Activated naive CD4-positive, alpha-beta T cell treated with anti-CD3 and anti-CD28 coated beads for 36 hours (primary cell): Measurements from ENCODE around the gene MISFA. TPM values are rescaled to one million over a fixed set of nuclear protein-coding genes. Genes with fewer than 3 reads are reported as not detected.
A peak's percentile ranks its signal among the peaks of the same experiment; 100 is the strongest.
"Not testable (repeated sequence)": the region's sequence is repeated elsewhere in the genome, so short reads cannot be mapped to it uniquely, and the experiment has no call there.

Source experiments
- CTCF ChIA-PET: fragments of 350-600 bp; sonication (Branson Sonifier 250); formaldehyde crosslinking; loops from one replicate; lab custom pipeline; 2021; ENCODE audit warnings: antibody characterized with exemption; lab: Charles Lee
- DNase-seq: peaks from one replicate; pipeline ENCODE4 v3.0.0-alpha.2; 2020
- H3K27ac Mint-ChIP-seq: one replicate; pipeline ENCODE4 v1.8.0; 2021; ENCODE audit warnings: mild to moderate bottlenecking, mixed read lengths
- H3K27me3 Mint-ChIP-seq: one replicate; pipeline ENCODE4 v1.8.0; 2021; ENCODE audit warnings: low read depth, mixed read lengths
- H3K36me3 Mint-ChIP-seq: one replicate; pipeline ENCODE4 v1.8.0; 2021; ENCODE audit warnings: low read depth, mixed read lengths
- H3K4me1 Mint-ChIP-seq: one replicate; pipeline ENCODE4 v1.8.0; 2021; ENCODE audit warnings: low read depth, mixed read lengths
- H3K4me3 Mint-ChIP-seq: one replicate; pipeline ENCODE4 v1.8.0; 2021; ENCODE audit warnings: mild to moderate bottlenecking, moderate library complexity, mixed read lengths
- H3K9me3 Mint-ChIP-seq: one replicate; pipeline ENCODE4 v1.8.0; 2021; ENCODE audit warnings: mixed read lengths
- intact Hi-C: fragments of 100-400 bp; cut with micrococcal nuclease; formaldehyde crosslinking; loops from one replicate; pipeline ENCODE4 v1.15.1; 2023
- total RNA-seq, 2 experiments: library from RNA; stranded (reverse); gene quantifications; one replicate each; pipeline ENCODE4 v1.2.3, GENCODE V29; 2021

MISFA gene
- total RNA-seq, 2 experiments from 2014 or later: 0.67 to 1.0 TPM

GRCh38 chr11:18594088-18594487 lies 5.5 kb upstream of the MISFA start:
- H3K9me3 Mint-ChIP-seq, H3K4me3 Mint-ChIP-seq, H3K36me3 Mint-ChIP-seq, DNase-seq, H3K27me3 Mint-ChIP-seq, H3K4me1 Mint-ChIP-seq, H3K27ac Mint-ChIP-seq, intact Hi-C loops: not testable (repeated sequence)
- CTCF ChIA-PET: interaction anchor here (1.1 kb wide), 1 partner anchor 57 kb away, joined by 5 read pairs; no protein-coding TSS in a partner anchor

DNA sequence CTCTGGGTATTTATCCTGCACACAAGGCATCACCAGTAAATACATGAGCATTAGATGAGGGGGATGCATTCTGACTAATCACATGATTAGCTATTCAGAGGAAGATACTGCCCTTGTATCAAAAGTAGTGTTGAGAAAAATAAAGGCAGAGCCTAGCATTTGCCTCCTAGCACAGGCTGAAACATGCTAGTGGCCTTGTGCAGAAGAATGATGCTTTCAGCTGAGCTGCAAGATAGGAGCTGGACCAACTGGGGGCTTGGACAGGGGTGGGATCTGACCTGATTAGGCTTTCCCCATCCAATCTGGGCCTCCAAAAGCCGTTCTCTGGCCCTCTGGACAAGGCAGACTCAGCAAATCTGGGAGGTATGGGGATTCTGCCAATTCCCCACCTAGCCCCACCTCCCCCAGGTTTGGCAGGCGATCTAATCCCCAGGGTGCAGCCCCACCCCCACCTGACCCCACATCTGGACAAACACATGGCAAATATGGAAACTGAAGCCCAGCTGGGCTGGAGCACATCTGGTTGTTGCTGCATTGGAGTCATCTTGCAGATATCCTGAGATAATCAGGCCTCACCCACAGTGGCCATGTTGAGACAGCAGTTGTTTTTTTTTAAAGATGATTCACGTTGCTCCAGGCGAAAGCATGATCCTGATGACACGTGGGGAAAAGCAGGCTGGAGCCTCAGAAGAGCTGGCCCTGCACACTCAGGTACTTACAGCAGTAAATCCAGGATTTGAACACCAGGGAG lies 4.4 kb upstream of the MISFA start:
- H3K9me3 Mint-ChIP-seq: no peaks in the 10 kb centered on the region
- H3K4me3 Mint-ChIP-seq: no peak overlapping the region
- DNase-seq: no peak
- H3K27ac Mint-ChIP-seq: no peak overlapping the region
- intact Hi-C loops: no loop called here
- CTCF ChIA-PET: interaction anchor here (0.6 to 1.1 kb wide), 3 partner anchors 23 to 476 kb away, joined by 3 to 5 read pairs (median 4); no protein-coding TSS in a partner anchor
- H3K27me3 Mint-ChIP-seq: no peaks in the 10 kb centered on the region
- peaks cover 2% of the 10 kb centered on the region for H3K36me3 Mint-ChIP-seq
- peaks cover 6% of the 10 kb centered on the region for H3K4me1 Mint-ChIP-seq

DNA sequence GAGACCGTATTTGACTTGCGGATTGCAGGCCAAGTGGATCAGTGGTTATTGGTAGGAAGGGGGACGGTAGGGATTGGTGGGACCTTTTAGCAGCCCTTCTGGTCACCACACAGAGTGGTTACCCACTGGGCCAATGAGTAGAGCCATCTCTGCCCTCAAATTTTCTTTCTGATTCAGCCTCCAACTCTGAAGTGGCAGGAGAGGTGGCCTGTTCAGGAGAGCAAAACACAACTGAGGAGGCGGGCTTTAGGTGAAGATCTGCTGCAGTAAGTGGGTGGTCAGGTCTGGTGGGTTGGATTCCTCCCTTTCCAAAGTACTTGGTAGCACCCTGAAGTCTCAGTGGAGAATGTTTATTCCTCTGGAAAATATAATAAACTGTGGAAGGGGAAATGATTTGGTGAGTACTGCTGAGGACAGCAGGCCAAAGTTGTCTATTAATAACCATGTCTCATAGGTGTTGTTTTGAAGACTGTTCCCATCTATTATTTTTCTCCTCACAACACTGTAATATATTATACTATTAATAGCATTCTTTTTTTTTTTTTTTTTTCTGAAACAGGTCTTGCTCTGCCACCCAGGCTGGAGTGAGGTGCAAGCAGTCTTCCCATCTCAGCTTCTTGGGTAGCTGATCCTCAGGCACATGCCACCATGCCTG lies 1.5 kb downstream of the MISFA start:
- Mint-ChIP-seq H3K4me3 (no peak overlapping the region), H3K4me1 (no peaks in the 10 kb centered on the region), H3K27me3 (no peaks in the 10 kb centered on the region), H3K36me3 (peaks cover 1% of the 10 kb centered on the region), H3K9me3 (no peaks in the 10 kb centered on the region), H3K27ac (no peak overlapping the region)
- CTCF ChIA-PET: interaction anchor here (0.6 to 1.2 kb wide), 5 partner anchors 23 to 465 kb away, joined by 3 to 6 read pairs (median 4); no protein-coding TSS in a partner anchor
- intact Hi-C loops: no loop called here
- DNase-seq: no peak

DNA sequence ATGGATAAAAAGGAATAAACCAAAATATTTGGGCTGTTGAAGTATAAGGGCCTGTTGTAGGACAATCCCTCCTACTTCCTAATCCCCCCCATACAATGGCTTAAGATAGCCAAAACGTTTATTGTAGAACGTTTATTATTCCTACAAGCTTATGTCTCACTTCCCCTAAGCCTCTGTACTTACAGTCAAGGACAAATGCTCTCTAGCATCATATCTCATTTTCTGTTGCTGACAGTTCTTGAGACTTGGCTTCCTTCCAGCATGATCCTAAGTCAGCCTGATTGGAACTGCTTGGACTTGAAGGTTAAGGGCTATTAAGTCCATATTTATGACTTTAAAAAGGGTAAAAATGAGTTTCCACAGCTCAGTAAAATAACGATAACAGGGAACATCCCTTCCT lies 8.8 kb downstream of the MISFA start:
- H3K36me3 Mint-ChIP-seq: peaks cover 19% of the 10 kb centered on the region
- CTCF ChIA-PET: no interaction called here
- intact Hi-C loops: no loop called here

DNA sequence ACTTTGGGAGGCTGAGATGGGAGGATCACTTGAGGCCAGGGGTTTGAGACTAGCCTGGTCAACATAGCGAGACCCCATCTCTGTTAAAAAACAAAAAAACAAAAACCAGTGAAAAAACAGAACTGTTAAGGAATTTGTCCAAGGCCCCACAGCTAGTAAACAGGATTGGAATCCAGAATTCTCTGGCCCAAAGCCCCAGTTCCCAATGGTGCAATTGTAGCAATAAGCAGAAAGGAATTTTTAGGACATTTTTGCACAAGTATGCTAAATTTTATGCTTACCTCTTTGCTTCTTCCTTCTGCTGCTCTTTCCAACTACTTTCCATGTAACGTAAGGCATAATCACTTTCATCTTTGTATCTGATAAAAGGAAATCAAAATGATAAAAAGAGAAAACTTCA lies 11.6 kb downstream of the MISFA start:
- Mint-ChIP-seq H3K4me3 (no peak overlapping the region), H3K4me1 (peaks cover 11% of the 10 kb centered on the region), H3K9me3 (no peaks in the 10 kb centered on the region), H3K27ac (no peak overlapping the region), H3K36me3 (peaks cover 39% of the 10 kb centered on the region), H3K27me3 (no peaks in the 10 kb centered on the region)
- DNase-seq: no peak
- intact Hi-C loops: no loop called here
- CTCF ChIA-PET: interaction anchor here (0.5 kb wide), 1 partner anchor 39 kb away, joined by 3 read pairs; no protein-coding TSS in a partner anchor

More for the DNA sequence above, 8.8 kb downstream of the MISFA start:
- H3K4me1 Mint-ChIP-seq: no peaks in the 10 kb centered on the region
- no peak for DNase-seq
- no peaks in the 10 kb centered on the region for H3K27me3 Mint-ChIP-seq
- no peak overlapping the region for H3K27ac Mint-ChIP-seq
- H3K9me3 Mint-ChIP-seq: no peaks in the 10 kb centered on the region
- H3K4me3 Mint-ChIP-seq: no peak overlapping the region

GRCh38 chr11:18612394-18612793 lies 12.8 kb downstream of the MISFA start:
- Mint-ChIP-seq H3K27me3 (no peaks in the 10 kb centered on the region), H3K36me3 (peaks cover 38% of the 10 kb centered on the region), H3K27ac (no peak overlapping the region), H3K4me1 (peaks cover 23% of the 10 kb centered on the region), H3K4me3 (no peak overlapping the region), H3K9me3 (no peaks in the 10 kb centered on the region)
- intact Hi-C loops: no loop called here
- CTCF ChIA-PET: no interaction called here
- no peak for DNase-seq

DNA sequence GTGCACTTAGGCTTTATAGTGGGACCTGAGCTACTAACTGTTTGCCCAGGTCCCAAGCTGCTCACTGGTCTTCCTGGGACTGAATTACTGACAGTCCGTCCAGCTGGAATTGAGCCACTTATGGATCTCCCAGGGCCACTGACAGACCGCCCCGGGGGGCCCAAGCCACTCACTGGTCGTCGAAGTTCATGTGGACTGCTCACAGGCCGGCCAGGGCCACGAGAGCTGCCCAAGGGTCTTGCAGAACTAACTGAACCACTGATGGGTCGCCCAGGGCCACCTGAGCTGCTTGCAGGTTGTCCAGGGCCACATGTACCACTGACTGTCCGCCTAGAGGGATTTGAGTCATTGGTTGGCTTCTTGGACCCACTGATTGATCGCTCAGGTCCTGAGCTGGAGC lies 15.1 kb downstream of the MISFA start:
- no peak for DNase-seq
- H3K4me3 Mint-ChIP-seq: no peak overlapping the region
- H3K9me3 Mint-ChIP-seq: no peaks in the 10 kb centered on the region
- intact Hi-C loops: loop anchor here (5.0 kb wide), 1 partner anchor 222 kb away; the partner anchor contains the start of gene LDHA
- peaks cover 41% of the 10 kb centered on the region for H3K4me1 Mint-ChIP-seq
- H3K27ac Mint-ChIP-seq: no peak overlapping the region
- CTCF ChIA-PET: interaction anchor here (1.2 to 1.6 kb wide), 3 partner anchors 75 to 120 kb away, joined by 3 to 4 read pairs (median 3); no protein-coding TSS in a partner anchor
- H3K27me3 Mint-ChIP-seq: no peaks in the 10 kb centered on the region
- peaks cover 32% of the 10 kb centered on the region for H3K36me3 Mint-ChIP-seq

- no peak overlapping the region for H3K4me3 Mint-ChIP-seq
- H3K27ac Mint-ChIP-seq: peak overlapping the region; percentile 78
- CTCF ChIA-PET: interaction anchor here (0.7 to 1.8 kb wide), 5 partner anchors 10 to 119 kb away, joined by 3 to 4 read pairs (median 4); no protein-coding TSS in a partner anchor
- intact Hi-C loops: loop anchor here (1.0 to 5.0 kb wide), 5 partner anchors 18 to 294 kb away; partner anchors contain the start of genes GTF2H1, HPS5, LDHA and SPTY2D1
- H3K36me3 Mint-ChIP-seq: peaks cover 27% of the 10 kb centered on the region
- no peaks in the 10 kb centered on the region for H3K27me3 Mint-ChIP-seq
- no peaks in the 10 kb centered on the region for H3K9me3 Mint-ChIP-seq
- no peak for DNase-seq
- peaks cover 46% of the 10 kb centered on the region for H3K4me1 Mint-ChIP-seq
Measured at GRCh38 chr11:18615628-18616392, 16.2 kb downstream of the MISFA start.

DNA sequence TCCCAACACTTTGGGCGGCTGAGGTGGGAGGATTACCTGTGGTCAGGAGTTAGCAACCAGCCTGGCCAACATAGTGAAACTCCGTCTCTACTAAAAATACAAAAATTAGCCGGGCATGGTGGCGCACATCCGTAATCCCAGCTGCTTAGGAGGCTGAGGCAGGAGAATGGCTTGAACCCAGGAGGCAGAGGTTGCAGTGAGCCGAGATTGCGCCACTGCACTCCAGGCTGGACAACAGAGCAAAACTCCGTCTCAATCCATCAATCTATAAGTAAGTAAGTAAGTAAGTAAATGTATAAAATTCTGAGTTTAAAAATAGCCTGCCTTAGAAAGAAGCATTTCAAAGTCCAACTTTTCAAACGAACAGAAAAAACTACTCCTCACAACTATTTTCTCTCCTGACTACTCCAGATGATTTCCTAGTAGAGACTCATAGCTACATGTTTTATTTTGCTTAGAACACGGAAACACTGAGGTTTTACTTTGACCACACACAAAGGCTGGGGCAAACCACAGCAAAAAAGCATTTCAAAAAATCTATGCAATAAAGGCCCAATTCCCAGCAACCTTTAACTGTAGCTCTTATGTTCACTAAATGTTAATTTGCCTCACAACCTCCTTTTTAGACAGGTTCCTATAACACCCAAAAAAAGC lies 18.2 kb downstream of the MISFA start:
- intact Hi-C loops: loop anchor here (1.0 to 5.0 kb wide), 2 partner anchors 51 to 226 kb away; partner anchors contain the start of gene LDHA
- H3K9me3 Mint-ChIP-seq: no peaks in the 10 kb centered on the region
- DNase-seq: peak; percentile 59
- CTCF ChIA-PET: interaction anchor here (0.7 to 1.3 kb wide), 6 partner anchors 14 to 104 kb away, joined by 3 to 7 read pairs (median 3); partner anchors contain the start of gene SPTY2D1
- peaks cover 55% of the 10 kb centered on the region for H3K4me1 Mint-ChIP-seq
- peak overlapping the region; percentile 47 for H3K4me3 Mint-ChIP-seq
- no peaks in the 10 kb centered on the region for H3K27me3 Mint-ChIP-seq
- peak overlapping the region; percentile 63 for H3K27ac Mint-ChIP-seq
- peaks cover 24% of the 10 kb centered on the region for H3K36me3 Mint-ChIP-seq

DNA sequence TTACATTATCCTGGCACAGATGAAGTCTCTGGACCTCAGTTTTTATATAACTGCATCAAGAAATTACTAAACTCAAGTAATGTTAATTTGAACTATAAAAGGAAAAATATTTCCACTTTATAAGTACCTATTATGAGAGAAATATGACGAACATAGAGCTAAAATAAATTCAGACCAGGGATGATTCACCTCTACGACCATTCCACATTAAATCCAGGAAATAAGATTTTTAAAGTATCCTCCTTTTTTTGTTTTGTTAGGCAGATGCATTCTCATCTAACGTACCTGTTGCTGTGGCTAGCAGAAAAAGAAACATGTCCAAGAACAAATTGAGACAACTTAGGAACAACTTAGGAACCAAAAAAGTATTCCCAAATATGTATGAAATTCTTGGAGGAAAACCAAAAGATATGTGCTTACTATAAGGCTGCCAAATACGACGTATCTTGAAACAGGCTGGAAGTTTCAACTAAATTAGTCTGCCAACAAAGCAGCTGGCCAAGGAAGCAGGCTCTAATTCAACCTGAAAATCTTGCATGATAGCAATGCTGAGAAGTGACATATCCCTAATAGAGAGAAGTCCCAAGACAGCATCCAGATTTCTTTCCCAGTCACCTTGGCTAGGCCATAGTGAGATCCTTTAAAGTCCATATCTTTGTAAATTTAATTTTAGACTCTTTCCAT lies 18.9 kb downstream of the MISFA start:
- peaks cover 21% of the 10 kb centered on the region for H3K36me3 Mint-ChIP-seq
- H3K27me3 Mint-ChIP-seq: no peaks in the 10 kb centered on the region
- H3K9me3 Mint-ChIP-seq: no peaks in the 10 kb centered on the region
- intact Hi-C loops: loop anchor here (1.0 to 5.0 kb wide), 2 partner anchors 51 to 226 kb away; partner anchors contain the start of gene LDHA
- no peak for DNase-seq
- peak overlapping the region; percentile 41 for H3K27ac Mint-ChIP-seq
- CTCF ChIA-PET: interaction anchor here (0.7 to 1.3 kb wide), 6 partner anchors 16 to 146 kb away, joined by 3 to 7 read pairs (median 3); partner anchors contain the start of gene SPTY2D1
- H3K4me3 Mint-ChIP-seq: peak overlapping the region; percentile 47
- H3K4me1 Mint-ChIP-seq: peaks cover 55% of the 10 kb centered on the region

- intact Hi-C loops: no loop called here
- peaks cover 34% of the 10 kb centered on the region for H3K4me1 Mint-ChIP-seq
- no peak overlapping the region for H3K4me3 Mint-ChIP-seq
- DNase-seq: no peak
- H3K36me3 Mint-ChIP-seq: peaks cover 2% of the 10 kb centered on the region
- peaks cover 3% of the 10 kb centered on the region for H3K9me3 Mint-ChIP-seq
- no peak overlapping the region for H3K27ac Mint-ChIP-seq
- no peaks in the 10 kb centered on the region for H3K27me3 Mint-ChIP-seq
- CTCF ChIA-PET: interaction anchor here (0.6 to 1.1 kb wide), 3 partner anchors 10 to 231 kb away, joined by 4 to 5 read pairs (median 4); no protein-coding TSS in a partner anchor
Measured at GRCh38 chr11:18623707-18624106, 24.1 kb downstream of the MISFA start.
